NCI-H2196 (cell line): ENCODE results near the gene SMOC1.
"Not testable (repeated sequence)": the region's sequence is repeated elsewhere in the genome, so short reads cannot be mapped to it uniquely, and the experiment has no call there.

Experiments used
- DNase-seq: peaks from one replicate; lab custom pipeline; 2025; ENCODE audit not compliant: unreplicated experiment; lab: John Stamatoyannopoulos, UW

Gene SMOC1

DNA sequence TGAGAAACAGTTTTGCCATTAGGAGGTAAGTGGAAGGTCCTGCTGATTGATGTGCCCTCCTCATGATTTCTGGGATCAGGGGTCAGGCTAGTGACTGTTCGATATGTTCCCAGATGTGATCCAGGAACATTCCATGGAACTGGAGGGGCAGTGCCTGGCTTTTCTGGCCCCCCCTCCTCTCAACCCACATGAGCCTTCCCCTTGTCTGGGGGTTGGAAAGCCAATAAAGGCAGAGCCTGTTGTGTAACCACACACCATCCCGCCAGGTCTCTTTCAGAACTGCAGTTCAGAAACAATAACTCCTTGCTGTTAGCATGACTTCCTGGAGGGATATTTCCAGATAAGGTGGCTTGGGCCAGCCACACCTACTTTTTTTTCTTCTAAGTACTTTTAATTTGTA, 17.8 kb downstream of the SMOC1 start:
- DNase-seq = no peak

DNA sequence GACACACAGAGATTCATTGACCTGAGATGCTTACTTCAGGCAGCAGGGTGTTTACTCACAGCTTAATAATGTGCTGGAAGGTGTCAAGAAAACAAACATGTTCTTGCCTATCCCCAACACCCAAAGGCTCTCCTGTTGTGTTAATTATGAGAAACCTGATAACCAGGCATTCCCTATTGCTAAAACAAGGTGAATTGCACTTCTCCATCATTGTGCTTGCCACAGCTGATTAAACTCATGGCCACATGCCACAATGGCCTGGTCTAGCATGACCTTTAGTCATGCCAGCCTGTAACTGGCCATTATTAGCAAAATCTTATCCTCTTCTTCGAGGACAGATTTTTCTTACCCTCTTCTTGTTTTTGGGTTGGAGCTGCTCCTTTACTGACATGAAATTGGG, 21.4 kb downstream of the SMOC1 start:
- DNase-seq = no peak

DNA sequence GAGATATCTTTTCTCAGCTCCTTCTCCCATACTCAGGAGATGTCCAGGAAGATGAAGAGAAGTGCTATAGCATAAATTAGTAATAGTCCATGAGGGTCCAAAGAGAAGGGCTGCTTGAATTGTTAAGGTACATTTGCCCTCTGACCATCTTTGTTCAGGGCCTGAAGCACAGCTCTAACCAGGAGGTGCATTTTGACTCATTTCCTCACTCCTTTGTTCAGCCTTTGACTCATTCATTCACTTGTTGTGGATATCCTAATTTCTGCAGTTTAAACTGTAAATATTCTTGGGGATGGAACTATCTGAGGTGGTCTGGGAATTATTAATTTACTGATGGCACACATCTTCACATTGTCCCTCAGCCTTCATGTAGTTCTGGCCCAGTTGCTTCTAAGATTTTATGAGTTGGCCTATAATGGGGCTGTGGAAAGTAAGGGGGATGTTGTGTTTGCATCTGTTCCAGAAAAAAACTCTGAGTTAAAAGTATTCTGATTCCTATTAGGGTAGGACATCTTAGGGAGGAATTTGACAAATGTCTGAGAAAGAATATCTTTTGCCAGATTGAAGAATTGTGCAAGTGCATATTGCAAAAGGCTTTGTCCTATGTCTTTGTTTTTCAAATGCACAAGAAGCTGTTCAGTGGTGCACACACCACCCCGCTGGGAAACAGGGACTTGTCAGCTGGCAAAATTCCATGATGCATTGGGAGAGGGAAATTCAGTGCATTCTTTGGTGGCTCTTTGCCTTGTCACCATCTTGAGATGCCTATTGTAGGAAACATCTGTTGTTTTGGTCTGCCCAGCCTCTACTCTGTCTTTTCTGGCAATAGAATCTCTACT, 22.1 kb downstream of the SMOC1 start:
- no peak for DNase-seq

DNA sequence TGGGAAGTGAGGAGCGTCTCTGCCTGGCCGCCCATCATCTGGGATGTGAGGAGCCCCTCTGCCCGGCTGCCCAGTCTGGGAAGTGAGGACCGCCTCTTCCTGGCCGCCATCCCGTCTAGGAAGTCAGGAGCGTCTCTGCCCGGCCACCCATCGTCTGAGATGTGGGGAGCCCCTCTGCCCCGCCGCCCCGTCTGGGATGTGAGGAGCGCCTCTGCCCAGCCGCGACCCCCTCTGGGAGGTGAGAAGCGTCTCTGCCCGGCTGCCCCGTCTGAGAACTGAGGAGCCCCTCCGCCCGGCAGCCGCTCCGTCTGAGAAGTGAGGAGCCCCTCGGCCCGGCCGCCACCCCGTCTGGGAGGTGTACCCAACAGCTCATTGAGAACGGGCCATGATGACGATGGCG, 23.8 kb downstream of the SMOC1 start:
- not testable (repeated sequence) for DNase-seq

DNA sequence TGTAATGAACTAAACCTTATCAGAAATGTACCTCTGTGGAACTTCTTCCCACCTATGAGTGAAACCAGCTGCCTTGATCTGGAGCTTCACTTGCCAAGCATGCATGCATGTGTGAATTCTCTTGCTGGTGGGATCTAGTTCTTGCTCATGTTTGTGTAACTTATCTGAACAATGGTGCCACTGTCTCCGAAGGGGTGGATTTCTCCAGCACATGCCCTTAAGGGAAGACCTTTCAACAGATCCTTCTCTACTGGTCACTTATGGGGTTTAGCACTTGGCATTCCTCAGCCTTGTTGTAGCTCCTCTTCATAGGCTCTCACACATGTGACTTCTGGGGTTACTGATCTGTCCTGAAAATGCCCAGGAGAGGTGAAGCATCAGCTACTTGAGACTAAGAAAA, 25.0 kb downstream of the SMOC1 start:
- DNase-seq = no peak

DNA sequence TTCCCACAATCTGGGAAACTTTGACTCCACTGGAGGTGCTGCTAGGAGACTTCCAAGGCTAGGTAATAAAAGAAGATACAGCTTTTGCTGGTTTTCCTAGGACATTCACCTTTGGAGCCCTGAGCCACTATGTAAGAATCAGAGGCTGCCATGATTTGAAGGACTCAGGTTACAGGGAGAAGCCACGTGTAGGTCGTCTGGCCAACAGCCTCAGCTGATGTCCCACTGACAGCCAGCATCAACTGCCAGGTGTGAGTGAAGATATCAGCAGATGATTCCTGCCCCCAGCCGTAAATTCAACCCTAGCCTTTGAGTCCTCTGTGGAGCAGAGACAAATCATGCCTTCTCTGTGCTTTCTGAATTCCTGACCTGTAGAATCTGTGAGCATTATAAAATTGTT, 27.0 kb downstream of the SMOC1 start:
- DNase-seq = no peak

DNA sequence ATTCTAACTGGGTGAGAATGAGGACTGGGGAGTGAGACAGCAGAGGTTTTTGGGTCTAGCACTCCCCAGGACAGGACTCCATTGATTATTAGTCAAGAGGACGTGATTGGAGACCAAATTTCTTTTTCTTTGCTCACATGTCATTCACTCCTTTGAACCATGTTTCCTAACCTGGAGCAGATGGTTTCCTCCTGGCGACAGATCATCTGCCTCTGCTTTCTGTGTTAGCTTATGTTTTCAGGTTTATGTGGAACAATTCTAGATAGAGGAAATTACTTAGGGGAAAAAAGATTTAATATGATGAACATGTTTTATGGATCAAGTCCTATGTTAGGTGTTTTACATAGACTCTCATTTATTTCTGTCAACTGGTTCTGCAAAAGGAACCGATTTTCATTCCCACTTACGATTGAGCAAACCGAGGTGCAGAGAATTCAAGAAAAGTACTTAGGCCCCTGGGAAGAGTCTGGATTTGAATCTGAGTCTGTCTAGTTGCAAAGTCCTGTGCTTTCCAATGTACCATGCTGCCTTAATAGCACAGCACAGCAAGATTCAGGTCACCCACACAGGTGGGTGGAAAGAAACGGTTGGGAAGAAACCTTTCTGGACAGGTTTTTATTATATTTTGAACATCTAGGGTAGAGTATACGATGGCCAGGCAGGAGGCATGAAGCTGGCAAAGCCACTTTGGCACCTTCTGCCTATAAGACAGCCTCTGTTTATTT, 30.8 kb downstream of the SMOC1 start:
- DNase-seq = no peak

DNA sequence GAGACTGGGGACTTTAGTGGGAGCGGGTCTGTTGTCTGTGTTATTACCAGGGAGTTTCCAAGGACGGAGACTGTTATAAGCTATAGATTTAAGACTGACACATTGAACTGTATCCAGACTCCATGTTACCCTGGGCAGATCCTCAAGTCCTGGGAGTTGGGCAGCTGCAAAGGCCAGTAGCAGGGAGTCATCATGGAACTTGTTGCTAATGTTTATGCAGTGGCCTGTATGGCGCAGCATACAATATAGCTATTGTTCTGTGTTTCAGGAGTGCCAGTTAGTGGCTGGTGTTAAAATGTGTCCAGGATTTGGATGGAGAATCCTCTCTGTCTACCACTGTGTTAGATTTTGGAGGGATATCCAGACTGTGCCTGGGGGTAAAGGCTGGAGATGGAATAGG, 31.7 kb downstream of the SMOC1 start:
- no peak for DNase-seq

DNA sequence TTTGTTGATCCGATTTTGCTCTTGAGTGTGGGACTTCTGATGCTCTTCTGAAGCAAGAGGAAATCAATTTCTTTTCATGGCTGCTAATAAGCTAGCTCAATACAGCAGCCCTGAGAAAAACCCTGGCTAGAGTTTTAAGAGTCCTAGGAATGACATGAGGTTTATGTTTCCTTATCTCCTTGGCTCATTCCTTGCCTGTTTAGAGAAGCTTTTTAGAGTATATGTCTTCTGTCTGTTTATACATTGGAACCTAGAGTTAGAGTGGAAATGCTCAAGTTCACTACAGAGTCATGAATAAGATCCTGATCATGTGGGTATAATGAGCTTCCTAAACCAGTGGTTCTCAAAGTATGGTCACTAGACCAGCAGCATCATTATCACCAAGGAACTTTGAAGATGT, 34.5 kb downstream of the SMOC1 start:
- no peak for DNase-seq

DNA sequence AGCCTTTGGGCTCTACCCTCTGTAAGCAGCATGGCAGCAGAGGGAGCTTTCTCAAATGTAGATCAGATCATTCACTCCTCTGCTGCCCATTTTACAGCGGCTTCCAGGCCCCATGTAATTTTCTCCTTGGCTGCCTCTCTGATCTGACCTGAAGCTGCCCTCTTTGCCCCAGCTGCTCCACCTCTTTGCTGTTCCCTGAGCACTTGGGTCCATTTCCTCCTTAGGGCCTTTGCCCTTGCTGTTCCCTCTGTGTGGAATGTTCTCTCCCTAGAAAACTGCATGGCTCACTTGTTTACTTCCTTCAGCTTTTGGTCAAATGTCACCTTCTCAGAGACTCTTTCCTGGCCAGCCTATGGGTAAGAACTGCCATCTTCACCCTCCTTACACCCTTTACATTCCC, 37.2 kb downstream of the SMOC1 start:
- DNase-seq = no peak

DNA sequence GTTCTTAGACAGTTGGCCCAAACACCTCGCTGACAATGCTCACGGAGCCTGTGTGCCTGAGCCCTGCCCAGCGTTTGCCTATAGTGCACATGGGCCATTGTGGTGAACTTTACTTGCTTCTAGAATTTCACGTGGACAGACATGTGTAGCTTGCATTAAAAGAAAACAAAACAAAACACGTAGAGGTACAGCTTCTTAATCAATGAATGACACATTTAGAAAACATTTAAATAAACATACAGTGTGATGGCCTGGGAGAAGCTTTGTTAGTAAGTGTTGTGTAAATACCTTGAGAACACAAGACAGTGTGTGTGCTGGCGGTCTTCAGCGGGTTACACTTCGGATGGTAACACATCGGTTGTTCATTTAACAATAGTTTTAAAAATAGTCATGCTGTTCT, 38.1 kb downstream of the SMOC1 start:
- DNase-seq = no peak

DNA sequence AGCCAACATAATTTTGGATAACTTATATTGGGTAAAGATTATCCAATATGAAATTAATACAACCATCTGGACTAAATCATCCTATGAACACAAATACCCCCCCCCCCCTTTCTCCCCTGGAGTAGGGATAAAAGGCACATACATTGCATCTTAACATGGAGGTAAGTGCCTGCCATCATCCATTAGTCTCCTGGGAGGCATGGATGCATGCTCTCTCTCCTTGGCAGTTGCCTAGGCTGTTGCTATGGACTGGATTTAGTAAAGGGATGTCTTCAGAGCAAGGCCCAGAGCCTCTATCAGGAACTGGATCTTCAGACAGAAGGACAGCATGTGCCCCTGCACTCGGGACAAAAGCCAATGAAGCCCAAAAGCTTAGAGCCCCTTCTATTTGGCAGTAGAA, 40.6 kb downstream of the SMOC1 start:
- DNase-seq = no peak

DNA sequence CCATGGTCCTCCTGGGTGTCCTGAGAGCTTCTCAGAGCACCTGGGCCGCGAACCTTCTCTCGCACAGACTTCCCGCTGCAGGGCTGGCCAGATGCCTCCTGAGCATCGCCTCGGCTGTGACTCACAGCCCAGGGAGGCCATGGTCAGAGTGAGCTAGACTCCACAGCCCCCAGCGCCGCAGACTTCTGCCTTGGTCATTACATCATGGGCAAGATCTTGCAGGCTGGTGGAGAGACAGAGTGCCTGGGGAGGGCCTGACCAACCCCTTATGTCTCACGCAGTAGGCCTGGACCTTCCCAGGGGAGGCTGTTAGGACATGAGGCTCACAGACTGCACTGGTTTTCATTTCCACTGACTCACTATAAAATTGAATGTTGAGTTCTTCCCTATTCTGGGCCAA, 41.8 kb downstream of the SMOC1 start:
- no peak for DNase-seq

DNA sequence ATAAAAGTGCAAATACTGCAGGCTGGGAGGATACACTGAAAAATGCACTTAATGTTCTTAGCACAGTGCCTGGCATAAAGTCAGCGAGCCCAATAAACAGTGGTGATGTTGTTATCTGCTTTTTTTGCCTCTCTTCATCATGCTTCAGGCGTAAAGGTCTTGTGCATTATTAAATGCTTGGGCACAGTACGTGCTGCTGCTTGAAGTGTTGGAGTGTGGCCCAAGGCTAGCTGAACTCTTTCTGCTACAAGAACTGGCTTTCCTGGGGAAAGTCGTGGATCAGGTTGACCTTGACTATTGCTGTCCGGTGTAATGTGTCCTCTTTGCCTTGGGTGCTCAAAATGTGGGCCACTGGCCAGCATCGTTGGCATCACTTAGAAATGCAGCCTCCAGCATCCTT, 43.0 kb downstream of the SMOC1 start:
- DNase-seq = no peak

DNA sequence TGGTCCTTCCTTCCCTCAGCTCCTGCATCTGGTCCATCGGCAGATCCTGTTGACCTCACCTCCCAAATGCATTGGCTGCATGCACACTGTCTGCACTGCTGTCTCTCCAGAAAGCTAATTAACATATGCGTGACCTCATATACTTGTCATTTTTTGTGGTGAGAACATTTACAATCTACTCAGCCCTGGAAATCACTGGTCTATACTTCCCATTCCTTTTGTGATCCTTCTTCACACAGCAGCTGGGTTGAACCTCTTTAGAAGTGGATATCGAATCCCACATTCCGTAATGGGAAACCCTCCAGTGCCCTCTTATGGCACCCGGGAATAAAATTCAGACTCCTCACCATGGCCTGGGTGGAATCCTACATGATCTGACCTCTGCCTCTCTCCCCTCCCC, 45.0 kb downstream of the SMOC1 start:
- no peak for DNase-seq

DNA sequence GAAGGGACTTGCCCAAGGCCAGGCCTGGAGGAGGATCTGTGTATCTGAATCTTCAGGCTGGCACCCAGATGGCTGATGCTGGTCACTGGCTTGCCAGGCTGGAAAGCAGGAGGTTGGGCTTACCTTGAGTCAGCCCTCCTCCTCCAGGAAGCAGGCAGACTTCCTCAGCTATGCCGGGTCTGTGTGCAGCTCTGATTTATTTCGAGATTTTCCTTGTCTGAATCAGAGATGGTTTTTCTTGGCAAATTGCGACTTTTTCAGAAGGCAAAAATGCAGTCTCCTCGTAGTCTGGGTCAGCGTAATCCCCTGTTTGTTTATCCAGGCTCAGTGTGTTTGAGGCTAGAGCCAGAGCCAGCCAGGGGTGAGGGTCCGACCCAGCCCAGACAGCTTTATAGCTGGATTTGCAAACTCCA, 48.9 kb downstream of the SMOC1 start:
- DNase-seq = no peak

DNA sequence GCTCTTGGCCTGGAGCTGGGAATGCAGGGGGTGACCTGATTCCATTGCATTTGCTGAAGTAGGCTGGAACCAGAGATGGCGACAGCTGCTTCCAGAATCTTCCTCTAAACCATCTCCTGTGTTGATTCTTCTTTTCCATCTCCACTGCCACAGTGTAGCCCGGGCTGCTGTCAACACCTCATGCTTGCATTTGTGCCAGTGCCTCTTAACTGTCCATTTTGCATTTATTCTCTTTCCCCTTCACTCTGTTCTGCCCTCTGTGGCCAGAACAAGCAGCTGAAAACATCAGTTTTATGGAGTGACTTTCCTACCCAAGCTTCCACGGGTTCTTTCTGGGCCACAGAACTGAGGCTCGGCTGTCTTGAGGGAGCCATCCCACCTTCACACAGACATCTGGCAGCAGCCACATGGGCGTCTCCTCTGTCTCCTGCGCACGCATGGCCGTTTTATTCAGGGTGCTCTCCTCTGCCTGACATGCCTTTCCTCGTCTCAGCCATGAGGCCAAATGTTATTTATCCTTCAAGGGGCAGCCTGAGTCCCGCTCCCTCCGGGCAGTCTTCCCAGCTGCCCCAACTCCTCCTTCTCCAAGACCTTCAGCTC, 51.7 kb downstream of the SMOC1 start:
- DNase-seq = no peak

DNA sequence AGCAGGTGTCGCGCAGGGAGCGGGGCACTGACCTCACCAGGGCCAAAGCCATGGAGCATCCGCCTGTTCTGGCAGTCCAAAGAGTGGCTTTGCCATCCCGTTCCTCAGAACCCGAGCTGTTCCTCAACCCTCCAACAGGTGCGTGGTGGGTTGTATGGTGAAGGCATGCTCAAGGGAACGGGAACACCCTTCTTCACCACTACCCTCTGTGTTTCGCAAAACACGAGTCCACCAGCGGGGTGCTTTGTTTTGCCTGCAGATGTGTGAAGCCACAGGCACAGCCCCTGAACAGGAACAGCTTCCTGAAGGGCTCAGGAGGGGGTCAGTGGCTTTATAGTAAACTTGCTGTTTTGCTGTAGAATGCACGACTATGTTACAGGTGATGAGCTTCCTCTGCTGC, 52.7 kb downstream of the SMOC1 start:
- DNase-seq = no peak

DNA sequence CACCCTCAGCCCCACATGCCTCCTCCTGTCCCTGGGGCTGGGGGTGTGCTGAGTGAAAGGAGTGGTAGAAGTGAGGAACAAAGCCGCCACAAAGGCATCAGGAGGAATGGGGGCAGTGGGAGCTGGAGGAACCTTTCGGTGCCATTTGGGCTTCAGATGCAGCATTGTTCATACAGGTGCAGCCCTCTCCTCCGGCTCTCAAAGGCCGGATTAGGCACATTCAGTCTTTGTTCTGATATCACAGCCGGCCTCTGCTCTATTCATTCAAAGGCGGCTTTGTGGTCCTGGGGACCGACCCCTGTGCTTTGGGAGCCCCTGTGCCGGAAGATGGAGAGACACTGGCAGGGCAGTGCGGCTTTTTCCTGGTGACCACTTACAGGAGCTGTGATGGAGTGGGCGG, 53.2 kb downstream of the SMOC1 start:
- DNase-seq = no peak

DNA sequence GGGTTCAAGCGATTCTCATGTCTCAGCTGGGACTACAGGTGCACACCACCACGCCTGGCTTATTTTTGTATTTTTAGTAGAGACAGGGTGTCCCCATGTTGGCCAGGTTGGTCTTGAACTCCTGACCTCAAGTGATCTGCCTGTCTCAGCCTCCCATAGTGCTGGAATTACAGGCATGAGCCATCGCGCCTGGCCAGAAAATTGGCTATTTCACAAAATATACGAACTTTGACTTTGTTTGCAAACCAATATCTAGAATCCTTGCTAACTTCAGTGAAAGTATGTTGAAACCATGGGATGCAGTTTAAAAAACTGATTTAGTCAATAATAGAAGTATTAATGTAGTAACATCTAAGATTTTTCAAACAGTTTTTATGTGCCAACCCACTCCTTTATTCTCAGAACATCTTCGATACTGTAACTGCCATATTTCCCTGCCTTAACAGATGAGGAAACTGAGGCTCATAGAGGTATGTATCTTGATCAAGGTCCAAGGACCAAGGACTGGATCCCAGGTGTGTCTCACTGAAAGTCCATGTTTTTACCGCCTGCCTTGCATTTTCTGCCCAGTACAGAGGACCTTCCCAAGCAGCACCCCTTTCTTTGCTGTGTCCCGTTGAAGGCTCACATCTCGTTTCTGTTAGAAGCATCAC, 54.5 kb downstream of the SMOC1 start:
- DNase-seq = no peak

DNA sequence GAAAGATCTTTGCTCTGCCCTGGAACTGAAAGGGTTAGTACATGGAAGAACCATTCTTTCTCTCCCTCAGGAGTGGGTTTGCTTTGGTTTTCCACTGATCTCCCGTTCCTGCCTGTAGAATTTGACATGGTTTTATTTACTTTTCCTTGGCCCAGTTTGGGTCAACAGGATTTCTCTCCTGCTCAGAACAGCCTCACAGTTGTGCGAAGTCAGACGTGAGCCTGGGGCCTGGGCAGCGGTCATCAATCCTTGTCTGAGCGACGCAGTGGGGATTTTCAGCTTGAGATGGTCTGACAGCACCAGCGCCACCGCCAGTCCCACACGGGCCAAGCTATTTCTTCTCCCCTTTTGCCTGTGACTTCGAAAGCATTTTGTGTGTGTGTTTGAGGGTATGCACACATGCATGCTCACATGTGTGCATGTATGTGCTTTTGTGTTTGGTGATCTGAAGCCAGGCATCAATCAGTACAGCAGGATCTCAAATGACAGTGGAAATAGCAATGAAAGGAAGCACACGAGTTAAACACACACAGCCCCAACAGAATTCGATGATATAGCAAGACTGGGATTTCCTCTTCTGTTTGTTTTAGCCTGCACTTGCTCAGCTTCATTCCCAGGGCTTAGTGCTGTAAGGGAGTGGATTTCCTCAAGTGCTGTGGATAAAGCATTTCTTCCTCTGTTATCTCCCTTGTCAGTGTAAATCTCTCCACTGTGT, 58.3 kb downstream of the SMOC1 start:
- no peak for DNase-seq
